Measurements from ENCODE around the gene ARRDC1. TPM values are rescaled to one million over a fixed set of nuclear protein-coding genes. Genes with fewer than 3 reads are reported as not detected.

Gene ARRDC1
- total RNA-seq (10 to 100 TPM; 19.5 to 59.4 (median 35.1) TPM), polyA plus RNA-seq (100 to 1,000 TPM in 2 of 3 donors, 10 to 100 TPM in 1; 14.1 to 194 (median 125) TPM)
- long read RNA-seq, donor 1, transcript ARRDC1-201 (8 exons, 1,586 nt), result major isoform, 7 of 12 reads
- long read RNA-seq, donor 1, partial matches to known transcripts, result 0 of 12 reads
- long read RNA-seq, donor 1, other reads (novel, unspliced or antisense), result 0 of 12 reads
- long read RNA-seq, donor 2, partial matches to known transcripts, result 18 of 26 reads
- long read RNA-seq, donor 2, other reads (novel, unspliced or antisense), result 0 of 26 reads
- long read RNA-seq, donor 3, partial matches to known transcripts, result 0 of 5 reads
- long read RNA-seq, donor 3, other reads (novel, unspliced or antisense), result 0 of 5 reads
- long read RNA-seq, donor 4, transcript ARRDC1-201 (8 exons, 1,586 nt), result major isoform, 16 of 27 reads
- long read RNA-seq, donor 4, partial matches to known transcripts, result 5 of 27 reads
- long read RNA-seq, donor 4, other reads (novel, unspliced or antisense), result 6 of 27 reads
- long read RNA-seq, donor 5, transcript ARRDC1-201 (8 exons, 1,586 nt), result major isoform, 55 of 95 reads
- long read RNA-seq, donor 5, partial matches to known transcripts, result 20 of 95 reads
- long read RNA-seq, donor 5, other reads (novel, unspliced or antisense), result 19 of 95 reads
- long read RNA-seq, donor 6, transcript ARRDC1-201 (8 exons, 1,586 nt), result major isoform, 9 of 15 reads
- long read RNA-seq, donor 6, partial matches to known transcripts, result 4 of 15 reads
- long read RNA-seq, donor 6, other reads (novel, unspliced or antisense), result 2 of 15 reads
- long read RNA-seq, donor 7, partial matches to known transcripts, result 0 of 3 reads
- long read RNA-seq, donor 7, other reads (novel, unspliced or antisense), result 0 of 3 reads
- long read RNA-seq, donor 8, transcript ARRDC1-201 (8 exons, 1,586 nt), result major isoform, 6 of 9 reads
- long read RNA-seq, donor 8, partial matches to known transcripts, result 0 of 9 reads
- long read RNA-seq, donor 8, other reads (novel, unspliced or antisense), result 0 of 9 reads
- long read RNA-seq, donor 9, partial matches to known transcripts, result 0 of 5 reads
- long read RNA-seq, donor 9, other reads (novel, unspliced or antisense), result 0 of 5 reads
- long read RNA-seq, donor 10, partial matches to known transcripts, result 5 of 9 reads
- long read RNA-seq, donor 10, other reads (novel, unspliced or antisense), result 0 of 9 reads

- TF ChIP-seq CTCF (IDR thresholded peaks at IDR 0.05) (no peak), POLR2A (IDR thresholded peaks at IDR 0.05) (peak; percentile 65 to 70)
- H3K4me3 ChIP-seq, result peak within 1 kb of the TSS; percentile 40 to 98 (median 74)
- H3K27ac ChIP-seq, result peak within 1 kb of the TSS in 4 of 5 donors; percentile 68 to 93 (median 75)
- no peaks in the 10 kb centered on the region for H3K9me3 ChIP-seq (replicated peaks in 1 of 3)
- 0 to 1% (median 1%) methylated on average over 8 to 104 of the region's 111 CpGs; no CpG with 5 or more reads in 1 of the 4 donors for WGBS, 4 donors
- H3K4me1 ChIP-seq (replicated peaks in 1 of 2), result peaks cover 14 to 15% of the 10 kb centered on the region in 2 donors
- no peaks in the 10 kb centered on the region for H3K36me3 ChIP-seq (replicated peaks in 1 of 2)
- intact Hi-C loops (cut with DNase I), result no loop called here
- H3K27me3 ChIP-seq, result no peaks in the 10 kb centered on the region
- DNase-seq, result peak; percentile 94 to 97 (median 96)
These were observed at the start of gene ARRDC1 for GRCh38 chr9:137605121-137606004. ARRDC1 (plus strand) TSS chr9:137605686; CDS start chr9:137605718, 32 bp downstream.

- 66 to 78% (median 75%) methylated on average over 13 to 24 of the region's 24 CpGs for WGBS, 4 donors
- no peaks in the 10 kb centered on the region for H3K27me3 ChIP-seq
- no peak for TF ChIP-seq POLR2A (IDR thresholded peaks at IDR 0.05)
- peaks cover 0 to 36% of the 10 kb centered on the region in 2 donors for H3K36me3 ChIP-seq (replicated peaks in 1 of 2)
- H3K27ac ChIP-seq, result peak overlapping the region in 2 of 5 donors; percentile 0 to 47
- H3K9me3 ChIP-seq (replicated peaks in 1 of 3), result no peaks in the 10 kb centered on the region
- no peak overlapping the region for H3K4me3 ChIP-seq
- intact Hi-C loops (cut with DNase I), result no loop called here
- H3K4me1 ChIP-seq (replicated peaks in 1 of 2), result peaks cover 0 to 9% of the 10 kb centered on the region in 2 donors
- peak; percentile 50 to 85 (median 76) for DNase-seq
These were observed 49.2 kb upstream of the ARRDC1 start for GRCh38 chr9:137556069-137556838.

- H3K4me3 ChIP-seq, result no peak overlapping the region
- TF ChIP-seq POLR2A (IDR thresholded peaks at IDR 0.05), result no peak
- TF ChIP-seq CTCF (IDR thresholded peaks at IDR 0.05), result no peak
- H3K27ac ChIP-seq, result no peak overlapping the region
- H3K36me3 ChIP-seq (replicated peaks in 1 of 2), result peaks cover 0 to 42% of the 10 kb centered on the region in 2 donors
- no peaks in the 10 kb centered on the region for H3K27me3 ChIP-seq
- H3K9me3 ChIP-seq (replicated peaks in 1 of 3), result no peaks in the 10 kb centered on the region
- intact Hi-C loops (cut with DNase I), result no loop called here
- WGBS, 4 donors, result 95 to 100% (median 97%) methylated on average over 4 of the region's 4 CpGs
- H3K4me1 ChIP-seq (replicated peaks in 1 of 2), result no peaks in the 10 kb centered on the region
- no peak for DNase-seq
These were observed 47.4 kb upstream of the ARRDC1 start for GRCh38 chr9:137558127-137558526.
